Fibroblast of upper back skin (primary cell): ENCODE measurements around the gene FZD2.

Experiments used
- DNase-seq: peaks from one replicate; pipeline ENCODE4 v3.0.0-alpha.2; 2013

Gene FZD2

GRCh38 chr17:44610331-44610730 is 53.0 kb downstream of the FZD2 start:
- DNase-seq: no peak
